Dedifferentiated amniotic fluid mesenchymal stem cell (primary cell): ENCODE results near the gene ELAVL4.
"Not testable (repeated sequence)": the region's sequence is repeated elsewhere in the genome, so short reads cannot be mapped to it uniquely, and the experiment has no call there.

ENCODE experiments used
- DNase-seq: peaks from one replicate; pipeline ENCODE4 v3.0.0-alpha.2; 2016; ENCODE audit errors: extremely low spot score

Gene ELAVL4

GRCh38 chr1:50126927-50127715, 18.4 kb downstream of the ELAVL4 start:
- DNase-seq: no peak

- no peak for DNase-seq
Measured at GRCh38 chr1:50129201-50129600, 20.5 kb downstream of the ELAVL4 start.

GRCh38 chr1:50132347-50132894, 23.7 kb downstream of the ELAVL4 start:
- no peak for DNase-seq

- DNase-seq: no peak
Measured at GRCh38 chr1:50135716-50136115, 27.0 kb downstream of the ELAVL4 start.

- no peak for DNase-seq
Measured at GRCh38 chr1:50139339-50140181, 30.8 kb downstream of the ELAVL4 start.

- no peak for DNase-seq
Measured at GRCh38 chr1:50140182-50140447, 31.4 kb downstream of the ELAVL4 start.

GRCh38 chr1:50147191-50147850, 38.6 kb downstream of the ELAVL4 start:
- no peak for DNase-seq

- DNase-seq: no peak
Measured at GRCh38 chr1:50148142-50148923, 39.6 kb downstream of the ELAVL4 start.

GRCh38 chr1:50152236-50152635, 43.5 kb downstream of the ELAVL4 start:
- DNase-seq: no peak

GRCh38 chr1:50155541-50155940, 46.8 kb downstream of the ELAVL4 start:
- DNase-seq: no peak

GRCh38 chr1:50156241-50157010, 47.7 kb downstream of the ELAVL4 start:
- no peak for DNase-seq

GRCh38 chr1:50157306-50157941, 48.7 kb downstream of the ELAVL4 start:
- DNase-seq: no peak

- DNase-seq: no peak
Measured at GRCh38 chr1:50158421-50158820, 49.7 kb downstream of the ELAVL4 start.

- DNase-seq: no peak
Measured at GRCh38 chr1:50163680-50164079, 55.0 kb downstream of the ELAVL4 start.

- not testable (repeated sequence) for DNase-seq
Measured at GRCh38 chr1:50166351-50166750, 57.6 kb downstream of the ELAVL4 start.

- DNase-seq: no peak
Measured at GRCh38 chr1:50172299-50172698, 63.6 kb downstream of the ELAVL4 start.

- DNase-seq: no peak
Measured at GRCh38 chr1:50174101-50174500, 65.4 kb downstream of the ELAVL4 start.

- DNase-seq: no peak
Measured at GRCh38 chr1:50175719-50176639, 67.3 kb downstream of the ELAVL4 start.

GRCh38 chr1:50177994-50178393, 69.3 kb downstream of the ELAVL4 start:
- no peak for DNase-seq
